HEK293T (cell line): Measurements from ENCODE around the gene PATL2.

ENCODE experiments used
- BHLHE40 ChIP-seq: fragments of 450-650 bp; IDR thresholded peaks from 2 replicates; pipeline ENCODE4 v1.6.1; 2016; ENCODE audit warnings: mild to moderate bottlenecking, moderate library complexity, borderline replicate concordance
- ELF4 ChIP-seq: fragments of 450-650 bp; IDR thresholded peaks from 2 replicates; pipeline ENCODE4 v1.6.1; 2017; ENCODE audit warnings: antibody characterized with exemption
- FOXM1 ChIP-seq: fragments of 450-650 bp; IDR thresholded peaks from 2 replicates; pipeline ENCODE4 v1.6.1; 2017; ENCODE audit warnings: mild to moderate bottlenecking, borderline replicate concordance
- HDGF ChIP-seq: fragments of 450-650 bp; IDR thresholded peaks from 2 replicates; pipeline ENCODE4 v1.6.1; 2017; ENCODE audit warnings: antibody characterized with exemption, borderline replicate concordance
- NFRKB ChIP-seq: fragments of 450-650 bp; IDR thresholded peaks from 2 replicates; pipeline ENCODE4 v1.6.1; 2016; ENCODE audit warnings: mild to moderate bottlenecking, moderate library complexity
- SP1 ChIP-seq: fragments of 450-650 bp; IDR thresholded peaks from 2 replicates; pipeline ENCODE4 v1.6.1; 2017
- SUZ12 ChIP-seq: fragments of 450-650 bp; IDR thresholded peaks from 2 replicates; pipeline ENCODE4 v1.6.1; 2016; ENCODE audit warnings: mild to moderate bottlenecking
- ZNF384 ChIP-seq: fragments of 450-650 bp; IDR thresholded peaks from 2 replicates; pipeline ENCODE4 v1.6.1; 2016
- TF ChIP-seq, protein P1 (sequence below): fragments of 450-650 bp; IDR thresholded peaks from 2 replicates; pipeline ENCODE4 v1.6.1; 2016

DNA sequence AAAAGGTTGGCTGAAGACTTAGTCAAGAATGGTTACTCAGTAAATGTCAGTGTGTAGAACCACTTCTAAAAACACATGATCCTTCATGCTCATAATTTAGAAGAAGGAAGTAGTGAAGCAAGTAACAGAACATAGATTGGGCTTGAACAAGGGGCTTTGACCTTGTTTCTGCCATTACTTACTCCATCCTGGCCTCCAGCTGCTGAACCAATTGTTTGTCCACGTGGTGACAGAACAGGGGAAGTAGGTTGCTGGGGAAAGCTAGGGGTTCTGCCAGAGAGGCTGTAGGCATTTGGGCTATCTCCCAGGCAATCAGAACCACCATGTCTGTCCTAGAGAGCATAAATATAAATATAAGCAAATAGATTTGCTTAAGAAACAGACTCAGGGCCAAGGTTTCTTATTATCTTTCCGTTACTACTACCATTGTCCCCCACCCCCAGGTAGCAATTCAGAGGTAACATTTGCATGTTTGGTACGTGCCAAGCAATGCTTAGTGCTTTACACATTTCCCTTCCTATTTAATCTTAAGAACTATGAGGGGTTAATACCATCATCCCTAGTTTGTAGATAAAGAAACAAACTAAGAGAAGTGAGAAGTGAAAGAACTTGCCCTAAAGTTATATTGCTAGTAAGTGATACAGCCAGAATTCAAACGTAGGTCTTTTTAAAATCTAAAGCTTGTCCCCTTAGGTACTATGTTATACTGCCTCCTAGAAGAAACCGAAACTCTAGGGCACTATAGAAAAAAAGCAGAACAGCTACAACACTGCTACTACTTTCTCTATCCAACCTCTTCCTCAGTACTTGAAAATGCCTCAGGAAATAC is 44.7 kb downstream of the PATL2 start:
- no peak for TF ChIP-seq SP1
- TF ChIP-seq HDGF = no peak
- TF ChIP-seq SUZ12 = no peak
- TF ChIP-seq ELF4 = no peak
- TF ChIP-seq ZNF384 = no peak
- no peak for TF ChIP-seq BHLHE40
- TF ChIP-seq FOXM1 = no peak
- no peak for TF ChIP-seq NFRKB
- TF ChIP-seq, protein P1, sequence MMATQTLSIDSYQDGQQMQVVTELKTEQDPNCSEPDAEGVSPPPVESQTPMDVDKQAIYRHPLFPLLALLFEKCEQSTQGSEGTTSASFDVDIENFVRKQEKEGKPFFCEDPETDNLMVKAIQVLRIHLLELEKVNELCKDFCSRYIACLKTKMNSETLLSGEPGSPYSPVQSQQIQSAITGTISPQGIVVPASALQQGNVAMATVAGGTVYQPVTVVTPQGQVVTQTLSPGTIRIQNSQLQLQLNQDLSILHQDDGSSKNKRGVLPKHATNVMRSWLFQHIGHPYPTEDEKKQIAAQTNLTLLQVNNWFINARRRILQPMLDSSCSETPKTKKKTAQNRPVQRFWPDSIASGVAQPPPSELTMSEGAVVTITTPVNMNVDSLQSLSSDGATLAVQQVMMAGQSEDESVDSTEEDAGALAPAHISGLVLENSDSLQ = no peak
